SK-N-SH (cell line): ENCODE results near the gene CDK15. TPM values are rescaled to one million over a fixed set of nuclear protein-coding genes. Genes with fewer than 3 reads are reported as not detected.
A peak's percentile ranks its signal among the peaks of the same experiment; 100 is the strongest.

Source experiments
- CTCF ChIA-PET: fragments of 300-600, 350-600 bp; formaldehyde crosslinking; extraction: SDS; loops from one replicate; lab custom pipeline; 2021; lab: Yijun Ruan, JAX
- POLR2A ChIA-PET: fragments of 350-600 bp; sonication (Branson Sonifier 250); formaldehyde crosslinking; extraction: SDS; loops from one replicate; lab custom pipeline; 2020; ENCODE audit warnings: antibody characterized with exemption, inconsistent platforms; lab: Yijun Ruan, JAX
- DNase-seq: peaks from one replicate; pipeline ENCODE4 v3.0.0; 2012
- H2AFZ ChIP-seq: fragments of 200-600 bp; sonication (generic); 2 replicates; pipeline ENCODE4 v1.8.1; 2016; ENCODE audit warnings: antibody characterized with exemption, mild to moderate bottlenecking, low read depth
- H3F3A ChIP-seq: fragments of 200-600 bp; sonication (generic); replicated peaks from 2 replicates; pipeline ENCODE3; 2016; ENCODE audit warnings: antibody characterized with exemption, mild to moderate bottlenecking; ENCODE audit not compliant: insufficient read depth
- H3K27ac ChIP-seq, 2 experiments: fragments of 200-500 bp in 1 of 2; fragments of 200-600 bp in 1 of 2; sonication (Bioruptor generic) in 1 of 2; sonication (generic), shearing (Covaris generic) in 1 of 2; 2 replicates each; pipeline versions ENCODE4 v1.5.1 to v1.6.1; 2014 to 2016; ENCODE audit warnings: low read depth in 2 of 2, inconsistent platforms in 1 of 2, low read length in 1 of 2, mild to moderate bottlenecking in 1 of 2, mixed read lengths in 1 of 2
- H3K27me3 ChIP-seq: fragments of 200-600 bp; sonication (generic), shearing (Covaris generic); 2 replicates; pipeline ENCODE4 v1.6.1; 2016; ENCODE audit warnings: mixed run types; ENCODE audit not compliant: insufficient read depth
- H3K36me3 ChIP-seq, 2 experiments: fragments of 200-500 bp in 1 of 2; fragments of 200-600 bp in 1 of 2; sonication (Bioruptor generic) in 1 of 2; sonication (generic) in 1 of 2; replicated peaks in 1 of 2; 2 replicates each; pipeline versions ENCODE3 to v1.5.1; 2014 to 2016; ENCODE audit warnings: low read length in 1 of 2, mild to moderate bottlenecking in 1 of 2; ENCODE audit not compliant: insufficient read depth in 2 of 2, control insufficient read depth in 1 of 2
- H3K4me1 ChIP-seq, 2 experiments: fragments of 200-500 bp in 1 of 2; fragments of 200-600 bp in 1 of 2; sonication (Bioruptor generic) in 1 of 2; sonication (generic), shearing (Covaris generic) in 1 of 2; 2 replicates each; pipeline versions ENCODE4 v1.5.1 to v1.6.1; 2014 to 2016; ENCODE audit warnings: low read depth in 1 of 2, low read length in 1 of 2, mixed run types in 1 of 2; ENCODE audit not compliant: insufficient read depth in 2 of 2, control insufficient read depth in 1 of 2
- H3K4me2 ChIP-seq: fragments of 200-600 bp; sonication (generic), shearing (Covaris generic); 2 replicates; pipeline ENCODE4 v1.6.1; 2017; ENCODE audit warnings: mixed run types
- H3K4me3 ChIP-seq, 2 experiments: fragments of 200-500 bp in 1 of 2; fragments of 200-600 bp in 1 of 2; sonication (Bioruptor generic) in 1 of 2; sonication (generic), shearing (Covaris generic) in 1 of 2; 2 replicates each; pipeline versions ENCODE4 v1.5.1 to v1.8.1; 2014 to 2016; ENCODE audit warnings: low read depth in 2 of 2, inconsistent platforms in 1 of 2, low read length in 1 of 2, mild to moderate bottlenecking in 1 of 2, mixed read lengths in 1 of 2, moderate library complexity in 1 of 2
- H3K79me2 ChIP-seq: fragments of 200-600 bp; sonication (generic); 2 replicates; pipeline ENCODE4 v1.8.1; 2017; ENCODE audit warnings: mild to moderate bottlenecking; ENCODE audit not compliant: insufficient read depth
- H3K9ac ChIP-seq: fragments of 200-600 bp; sonication (generic); 2 replicates; pipeline ENCODE4 v1.6.1; 2017; ENCODE audit warnings: mixed run types
- H3K9me2 ChIP-seq: fragments of 200-600 bp; sonication (generic); 2 replicates; pipeline ENCODE4 v1.6.1; 2017; ENCODE audit warnings: mixed run types
- H3K9me3 ChIP-seq: fragments of 200-600 bp; sonication (generic); 2 replicates; pipeline ENCODE4 v1.6.1; 2017; ENCODE audit warnings: mixed run types, mild to moderate bottlenecking, moderate library complexity
- H4K20me1 ChIP-seq: fragments of 200-600 bp; sonication (generic); 2 replicates; pipeline ENCODE4 v1.6.1; 2017; ENCODE audit warnings: mild to moderate bottlenecking, mixed run types; ENCODE audit not compliant: insufficient read depth
- CHD2 ChIP-seq: fragments of 150-350 bp; IDR thresholded peaks from 2 replicates; pipeline ENCODE4 v1.6.1; 2018; ENCODE audit warnings: low read length; ENCODE audit not compliant: partially characterized antibody
- ELF1 ChIP-seq: IDR thresholded peaks from 2 replicates; pipeline ENCODE4 v1.4.0; 2012
- EZH2phosphoT487 ChIP-seq: fragments of 200-600 bp; sonication (generic); IDR thresholded peaks from 2 replicates; pipeline ENCODE4 v1.6.1; 2017; ENCODE audit warnings: low read depth, mixed run types, mild to moderate bottlenecking, antibody characterized with exemption, moderate library complexity, borderline replicate concordance
- FOSL2 ChIP-seq: IDR thresholded peaks from 2 replicates; pipeline ENCODE4 v1.4.0; 2012; ENCODE audit warnings: low read depth, mild to moderate bottlenecking, moderate library complexity, borderline replicate concordance
- FOXJ3 ChIP-seq: sonication (generic); formaldehyde crosslinking; IDR thresholded peaks from 2 replicates; pipeline ENCODE4 v1.5.1; 2020; ENCODE audit warnings: mild to moderate bottlenecking, missing genetic modification reagents
- GATA2 ChIP-seq: sonication (generic); formaldehyde crosslinking; IDR thresholded peaks from 2 replicates; pipeline ENCODE4 v1.5.0; 2020; ENCODE audit warnings: mild to moderate bottlenecking, missing genetic modification reagents
- IRF3 ChIP-seq: fragments of 150-350 bp; IDR thresholded peaks from 2 replicates; pipeline ENCODE4 v1.6.1; 2016; ENCODE audit warnings: mild to moderate bottlenecking, low read depth, low read length
- JUND ChIP-seq: IDR thresholded peaks from 2 replicates; pipeline ENCODE4 v1.4.0; 2012
- NFIC ChIP-seq: IDR thresholded peaks from 2 replicates; pipeline ENCODE4 v1.4.0; 2012; ENCODE audit warnings: borderline replicate concordance
- NRF1 ChIP-seq: IDR thresholded peaks from 2 replicates; pipeline ENCODE4 v1.6.1; 2012; ENCODE audit warnings: low read depth, mild to moderate bottlenecking, low read length
- RAD21 ChIP-seq: IDR thresholded peaks from 2 replicates; pipeline ENCODE4 v1.6.1; 2012; ENCODE audit warnings: mild to moderate bottlenecking, low read length
- RCOR1 ChIP-seq: fragments of 150-350 bp; IDR thresholded peaks from 2 replicates; pipeline ENCODE4 v1.6.1; 2017; ENCODE audit warnings: antibody characterized with exemption, low read length
- REST ChIP-seq: IDR thresholded peaks from 2 replicates; pipeline ENCODE4 v1.6.1; 2012; ENCODE audit warnings: mild to moderate bottlenecking, low read depth, low read length, moderate library complexity
- RFX5 ChIP-seq: IDR thresholded peaks from 2 replicates; pipeline ENCODE4 v1.6.1; 2012; ENCODE audit warnings: mild to moderate bottlenecking, improper control_type of control experiment, low read length
- SIN3A ChIP-seq: IDR thresholded peaks from 2 replicates; pipeline ENCODE4 v1.6.1; 2012; ENCODE audit warnings: low read depth, mild to moderate bottlenecking, low read length, moderate library complexity, borderline replicate concordance
- SMC3 ChIP-seq: IDR thresholded peaks from 2 replicates; pipeline ENCODE4 v1.6.1; 2012; ENCODE audit warnings: low read depth, low read length, improper control_type of control experiment
- TEAD4 ChIP-seq: IDR thresholded peaks from 2 replicates; pipeline ENCODE4 v1.4.0; 2012; ENCODE audit warnings: mild to moderate bottlenecking, borderline replicate concordance; ENCODE audit not compliant: insufficient read depth
- YY1 ChIP-seq: IDR thresholded peaks from 2 replicates; pipeline ENCODE4 v1.4.0; 2012; ENCODE audit warnings: low read depth, mild to moderate bottlenecking
- WGBS: methylation state at CpG from one replicate; pipeline ENCODE4 v1.1.6; 2017; ENCODE audit warnings: low lambda C conversion rate; 5-methylcytosine and 5-hydroxymethylcytosine counted together
- polyA plus RNA-seq, 3 experiments: library from polyadenylated mRNA; depleted of rRNA; stranded (reverse); fragments of >200 nt; gene quantifications; 2 replicates each; pipeline ENCODE4 v1.2.3, GENCODE V29; 2012

Gene CDK15
- polyA plus RNA-seq, 1 of the 3 experiments (the other 2 are of a cell fraction) = 1.8 TPM

GRCh38 chr2:201906777-201907562, 100.6 kb downstream of the CDK15 start:
- peaks cover 18% of the 10 kb centered on the region for H3F3A ChIP-seq
- H3K4me1 ChIP-seq = peaks cover 6 to 23% of the 10 kb centered on the region in 2 experiments; a peak in 3 of 4 replicates
- no peak overlapping the region for H3K4me2 ChIP-seq
- H2AFZ ChIP-seq = no peak overlapping the region; the same call in 1 of the 2 replicates
- no peak overlapping the region for H3K4me3 ChIP-seq
- H3K79me2 ChIP-seq = no peaks in the 10 kb centered on the region
- DNase-seq = no peak
- H3K9me3 ChIP-seq = no peaks in the 10 kb centered on the region
- H3K9ac ChIP-seq = no peak overlapping the region
- TF ChIP-seq SIN3A (no peak), SMC3 (no peak), RFX5 (no peak), FOXJ3 (CRISPR knock-in tag) (no peak), YY1 (no peak), TEAD4 (no peak), GATA2 (CRISPR knock-in tag) (no peak)
- H3K36me3 ChIP-seq = no peaks in the 10 kb centered on the region
- H3K27ac ChIP-seq = no peak overlapping the region
- ChIA-PET POLR2A (no interaction called here), CTCF (interaction anchor here (1.1 kb wide), 1 partner anchor 13 kb away, joined by 3 read pairs; no protein-coding TSS in a partner anchor)
- 82% methylated on average over 10 of the region's 10 CpGs for WGBS
- no peaks in the 10 kb centered on the region for H4K20me1 ChIP-seq
- H3K9me2 ChIP-seq = no peaks in the 10 kb centered on the region
- H3K27me3 ChIP-seq = no peaks in the 10 kb centered on the region

GRCh38 chr2:201907563-201907881, 101.2 kb downstream of the CDK15 start:
- POLR2A ChIA-PET = no interaction called here
- Histone ChIP-seq H3K27ac (no peak overlapping the region), H3K36me3 (no peaks in the 10 kb centered on the region), H2AFZ (no peak overlapping the region; the same call in 1 of the 2 replicates), H3K4me1 (peaks cover 6 to 23% of the 10 kb centered on the region in 2 experiments; a peak in 3 of 4 replicates), H3K27me3 (no peaks in the 10 kb centered on the region), H3K9me3 (no peaks in the 10 kb centered on the region), H4K20me1 (no peaks in the 10 kb centered on the region), H3K9ac (no peak overlapping the region), H3K4me3 (no peak overlapping the region), H3K4me2 (no peak overlapping the region), H3K9me2 (no peaks in the 10 kb centered on the region), H3K79me2 (no peaks in the 10 kb centered on the region), H3F3A (peaks cover 18% of the 10 kb centered on the region)
- DNase-seq = no peak
- CTCF ChIA-PET = interaction anchor here (1.1 to 1.3 kb wide), 2 partner anchors 13 to 47 kb away, joined by 3 read pairs; no protein-coding TSS in a partner anchor
- WGBS = 98% methylated on average over 4 of the region's 4 CpGs
- no peak for TF ChIP-seq SMC3
- TF ChIP-seq RCOR1 = no peak

GRCh38 chr2:201908901-201909300, 102.6 kb downstream of the CDK15 start:
- H3K4me2 ChIP-seq = peak overlapping the region; percentile 64
- DNase-seq = no peak
- POLR2A ChIA-PET = no interaction called here

More at GRCh38 chr2:201908901-201909300, 102.6 kb downstream of the CDK15 start:
- peaks cover 16% of the 10 kb centered on the region for H3F3A ChIP-seq
- 41% methylated on average over 2 of the region's 2 CpGs for WGBS
- no peak overlapping the region for H2AFZ ChIP-seq
- no peaks in the 10 kb centered on the region for H4K20me1 ChIP-seq
- H3K79me2 ChIP-seq = no peaks in the 10 kb centered on the region
- H3K27ac ChIP-seq = peak overlapping the region; percentile 8 to 73; a peak in 3 of 4 replicates
- no peaks in the 10 kb centered on the region for H3K9me2 ChIP-seq
- peaks cover 6 to 23% of the 10 kb centered on the region in 2 experiments; a peak in 3 of 4 replicates for H3K4me1 ChIP-seq
- no peaks in the 10 kb centered on the region for H3K36me3 ChIP-seq
- peak overlapping the region; percentile 42 for H3K9ac ChIP-seq
- H3K27me3 ChIP-seq = no peaks in the 10 kb centered on the region
- CTCF ChIA-PET = interaction anchor here (0.5 to 2.5 kb wide), 4 partner anchors 16 to 114 kb away, joined by 3 to 12 read pairs (median 3); no protein-coding TSS in a partner anchor
- TF ChIP-seq TEAD4 (no peak), NRF1 (no peak), EZH2phosphoT487 (no peak), CHD2 (no peak), FOSL2 (no peak), RAD21 (no peak), IRF3 (no peak), REST (no peak), JUND (no peak), ELF1 (no peak), NFIC (no peak)
- TF ChIP-seq, all 33 proteins: peak for 0
- no peaks in the 10 kb centered on the region for H3K9me3 ChIP-seq
- no peak overlapping the region; a peak in 1 of 4 replicates for H3K4me3 ChIP-seq
